ENCODE measurements around the gene CHST1.

Gene CHST1

GRCh38 chr11:45665206-45665932 is at the start of gene CHST1:
Gene CHST1 (minus strand): TSS chr11:45665622. CDS start chr11:45650923, 14,699 bp downstream.
- no peak for DNase-seq

DNA sequence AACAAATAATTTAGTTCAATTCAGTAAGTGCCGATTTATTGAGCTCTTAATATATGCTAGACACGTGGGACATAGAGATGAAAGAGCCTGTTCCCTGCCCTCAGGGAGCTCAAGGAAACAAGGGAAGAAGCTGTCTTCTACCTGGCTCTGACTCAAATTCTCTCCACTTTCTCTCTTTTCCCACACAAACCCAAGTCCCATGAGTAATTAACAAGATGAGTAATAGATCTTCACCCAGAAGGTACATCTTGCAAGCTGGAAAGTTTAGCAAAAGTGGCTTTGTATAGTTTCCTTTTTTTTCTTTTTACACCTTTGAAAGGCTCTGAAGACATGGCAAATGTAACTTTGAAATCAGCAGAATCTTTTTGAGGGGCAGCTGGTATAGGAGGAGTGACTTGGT is 48.2 kb upstream of the CHST1 start:
- DNase-seq = no peak

- no peak for DNase-seq
Observed at GRCh38 chr11:45710561-45710960, 45.1 kb upstream of the CHST1 start.

DNA sequence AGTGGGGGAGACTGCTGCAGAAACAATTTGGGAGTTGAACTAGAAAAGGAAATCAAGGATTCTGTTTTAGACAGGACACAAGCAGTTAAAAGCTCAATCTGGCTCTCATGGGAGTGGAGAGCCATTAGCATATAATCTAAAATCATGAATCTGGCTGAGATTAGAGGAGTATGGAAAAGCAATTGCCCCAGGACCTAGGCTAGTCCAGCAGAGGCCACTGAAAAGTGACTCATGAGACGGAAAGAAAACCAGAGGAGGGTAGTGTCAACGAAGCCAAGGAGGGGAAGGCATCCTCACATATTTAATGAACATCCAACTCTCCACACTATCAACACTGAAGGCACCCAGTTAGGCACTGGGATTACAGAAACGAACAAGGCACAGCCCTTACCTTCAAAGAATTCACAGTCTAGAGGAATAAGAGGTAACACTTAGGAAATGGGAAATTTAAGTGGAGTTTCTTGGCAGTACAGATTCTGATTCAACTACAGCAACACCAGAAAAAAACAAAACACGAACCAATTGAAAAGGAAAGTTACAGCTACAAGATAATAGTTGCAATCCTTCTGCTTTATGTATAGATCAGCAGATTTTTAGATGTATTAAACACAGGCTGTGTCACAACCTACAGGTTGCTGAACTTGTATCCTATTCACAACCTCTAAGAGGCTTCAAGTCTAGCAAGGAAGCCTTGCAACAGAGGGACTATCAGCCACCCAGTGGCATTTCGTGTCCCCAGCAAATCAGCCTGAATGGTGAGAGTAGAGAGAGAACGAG is 43.7 kb upstream of the CHST1 start:
- DNase-seq = no peak

DNA sequence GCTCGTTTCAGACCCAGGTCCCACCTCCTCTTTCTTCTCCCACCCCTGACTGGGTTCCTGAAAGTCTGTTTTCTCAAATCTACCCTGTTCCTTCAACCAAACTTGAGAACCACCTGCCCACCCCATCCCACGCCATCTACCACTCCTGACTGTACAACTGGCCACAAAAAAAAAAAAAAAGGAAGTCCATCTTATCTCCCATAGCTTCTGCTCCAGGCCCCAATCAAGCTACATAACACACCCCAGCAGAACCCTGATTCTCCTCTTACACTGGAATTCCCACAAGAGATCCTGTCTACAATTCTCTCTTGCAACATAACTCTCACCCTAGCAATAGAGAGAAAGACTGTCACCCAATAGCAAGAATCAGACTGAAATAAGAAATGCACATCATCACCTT is 39.2 kb upstream of the CHST1 start:
- DNase-seq = no peak

- DNase-seq = no peak
Observed at GRCh38 chr11:45704133-45704532, 38.7 kb upstream of the CHST1 start.

DNA sequence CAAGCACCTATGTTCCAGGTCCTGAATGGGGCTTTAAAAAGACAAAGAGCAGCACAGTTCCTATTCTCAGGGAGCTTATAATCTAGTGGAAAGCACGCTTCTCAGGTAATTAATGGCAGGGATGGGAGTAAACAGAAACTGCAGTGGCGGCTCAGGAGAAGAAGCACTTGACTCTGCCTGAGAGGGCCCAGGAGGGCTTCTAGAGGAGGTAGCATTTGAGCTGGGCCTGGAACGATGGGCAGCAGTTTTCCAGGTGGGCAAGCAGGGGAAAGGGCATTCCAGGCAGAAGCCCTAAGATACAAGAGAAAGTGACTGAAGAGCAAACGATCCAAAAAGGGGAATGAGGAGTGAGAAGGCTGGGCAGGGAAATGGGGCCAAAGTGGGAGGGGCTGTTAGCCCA is 37.1 kb upstream of the CHST1 start:
- DNase-seq = no peak

DNA sequence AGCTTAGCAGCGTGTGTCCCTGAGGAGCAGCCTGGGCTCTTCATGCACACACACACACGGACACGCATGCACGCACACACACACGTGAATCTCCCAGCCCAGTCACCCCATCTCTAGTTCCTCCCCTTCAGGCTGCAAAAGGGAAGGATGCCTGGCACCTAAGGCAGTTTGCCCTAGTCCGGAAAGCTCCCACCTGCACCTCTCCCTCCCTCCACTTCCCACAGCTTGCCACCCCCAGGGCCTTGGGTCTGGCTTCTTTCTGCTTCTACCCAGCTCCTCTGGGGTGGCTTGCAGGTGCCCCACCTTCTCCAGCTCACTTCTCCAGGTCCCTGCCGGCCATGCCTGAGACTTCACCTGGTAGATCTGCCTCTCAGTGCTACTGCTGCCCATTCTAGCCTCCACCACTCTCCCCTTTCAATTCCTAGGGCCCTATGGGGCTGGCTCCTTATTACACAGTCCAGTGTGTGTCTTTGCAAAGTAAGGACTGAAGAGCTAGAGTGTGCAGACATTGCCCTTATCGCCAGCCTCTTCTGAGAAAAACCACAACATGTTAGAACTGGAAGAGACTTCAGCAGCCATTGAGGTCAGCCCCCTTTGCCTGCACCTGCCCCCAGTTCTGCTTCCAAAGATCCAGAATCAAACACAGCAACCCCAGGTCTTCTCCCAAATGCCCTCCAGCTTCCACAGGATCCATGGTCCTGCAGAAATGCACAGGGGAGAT is 33.5 kb upstream of the CHST1 start:
- DNase-seq = no peak

- DNase-seq = no peak
Observed at GRCh38 chr11:45692808-45693453, 27.5 kb upstream of the CHST1 start.

DNA sequence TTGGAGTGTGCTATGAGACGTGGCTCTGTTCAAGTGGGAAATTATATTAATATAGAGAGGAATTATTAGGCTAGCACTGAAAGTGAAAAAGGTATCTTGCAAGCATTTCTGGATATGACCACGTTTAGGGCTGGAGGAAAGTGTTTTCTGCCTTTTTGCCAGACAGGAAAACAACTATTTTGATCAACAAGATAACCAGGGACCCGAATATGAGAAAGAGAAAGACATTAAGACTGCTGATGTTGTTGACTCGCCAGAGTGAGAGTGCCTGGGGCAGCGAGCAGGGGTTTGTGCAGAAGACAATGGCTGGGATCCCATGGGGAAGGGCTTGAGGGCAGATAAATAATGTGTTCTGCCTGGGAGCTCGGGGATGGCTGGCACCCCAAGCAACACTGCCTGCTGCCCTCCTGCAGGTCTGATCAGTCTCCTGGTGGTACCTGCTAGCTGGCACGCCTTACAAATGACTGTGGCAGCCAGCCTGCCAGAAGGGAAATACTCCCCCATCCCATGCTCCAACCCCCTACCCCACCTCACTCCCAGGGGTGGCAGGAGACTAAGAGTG is 23.1 kb upstream of the CHST1 start:
- no peak for DNase-seq

DNA sequence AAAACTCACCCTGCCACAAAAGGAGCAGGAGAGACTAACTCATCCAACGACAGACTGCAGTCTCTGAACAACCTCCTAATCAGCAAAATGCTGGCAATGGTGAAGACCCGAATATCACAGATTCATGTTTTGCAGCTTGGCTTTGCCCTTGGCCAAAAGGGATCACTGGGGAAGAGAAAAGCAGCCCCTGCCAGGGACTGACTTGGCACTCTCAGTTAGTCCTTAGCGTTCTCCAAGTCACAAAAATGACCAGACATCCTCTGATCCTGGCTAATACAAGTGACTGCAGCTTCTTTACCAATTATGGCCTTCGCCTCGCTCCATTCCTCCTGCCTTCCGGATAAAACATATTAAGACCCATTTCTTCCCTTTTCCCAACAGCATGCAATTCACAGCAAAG is 22.4 kb upstream of the CHST1 start:
- DNase-seq = no peak

DNA sequence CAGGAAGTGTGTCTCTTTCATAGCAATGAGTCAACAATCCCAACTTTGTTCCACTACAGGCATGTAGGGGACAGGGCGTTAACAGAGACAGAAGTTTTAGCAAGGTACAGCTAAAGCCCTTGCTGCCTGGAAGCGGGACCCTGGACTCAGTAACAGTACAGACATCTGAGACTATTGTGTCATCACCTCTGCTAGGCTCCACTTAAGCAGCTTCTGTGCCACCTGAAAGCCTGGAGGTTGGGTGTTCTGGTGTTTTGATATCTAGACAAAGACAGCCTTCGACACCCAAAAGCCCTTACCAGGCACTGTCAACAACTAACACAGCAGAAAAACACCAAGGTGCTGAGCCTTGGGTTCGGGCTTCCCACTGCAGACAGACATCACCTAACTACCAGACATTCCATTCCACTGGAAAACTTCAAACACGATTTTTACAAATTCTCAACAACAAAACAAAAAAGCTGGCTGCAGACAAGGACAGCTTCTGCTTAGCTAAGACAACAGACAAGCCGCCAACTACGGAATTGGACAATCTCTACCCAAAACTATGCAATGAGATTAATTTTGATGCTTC is 20.6 kb upstream of the CHST1 start:
- no peak for DNase-seq

DNA sequence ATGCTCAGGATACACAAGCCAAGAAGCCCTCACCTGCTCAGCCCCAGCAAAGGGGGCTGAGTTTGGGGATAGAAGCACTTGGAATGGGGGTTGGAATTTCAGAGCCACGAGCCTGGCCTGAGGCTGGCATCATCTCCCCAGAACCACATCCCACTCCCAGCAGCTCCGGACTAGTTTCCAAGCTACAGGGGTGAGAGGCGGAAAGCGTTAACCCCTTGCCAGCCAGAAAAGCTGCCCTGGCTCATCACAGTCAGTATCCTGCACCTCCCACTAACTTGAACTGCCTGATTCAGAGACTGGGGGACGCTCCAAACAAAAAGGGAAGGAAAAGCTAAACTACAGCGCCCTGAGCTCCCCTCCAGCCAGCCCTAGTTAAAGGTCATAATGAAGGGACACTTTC is 19.0 kb upstream of the CHST1 start:
- DNase-seq = no peak

DNA sequence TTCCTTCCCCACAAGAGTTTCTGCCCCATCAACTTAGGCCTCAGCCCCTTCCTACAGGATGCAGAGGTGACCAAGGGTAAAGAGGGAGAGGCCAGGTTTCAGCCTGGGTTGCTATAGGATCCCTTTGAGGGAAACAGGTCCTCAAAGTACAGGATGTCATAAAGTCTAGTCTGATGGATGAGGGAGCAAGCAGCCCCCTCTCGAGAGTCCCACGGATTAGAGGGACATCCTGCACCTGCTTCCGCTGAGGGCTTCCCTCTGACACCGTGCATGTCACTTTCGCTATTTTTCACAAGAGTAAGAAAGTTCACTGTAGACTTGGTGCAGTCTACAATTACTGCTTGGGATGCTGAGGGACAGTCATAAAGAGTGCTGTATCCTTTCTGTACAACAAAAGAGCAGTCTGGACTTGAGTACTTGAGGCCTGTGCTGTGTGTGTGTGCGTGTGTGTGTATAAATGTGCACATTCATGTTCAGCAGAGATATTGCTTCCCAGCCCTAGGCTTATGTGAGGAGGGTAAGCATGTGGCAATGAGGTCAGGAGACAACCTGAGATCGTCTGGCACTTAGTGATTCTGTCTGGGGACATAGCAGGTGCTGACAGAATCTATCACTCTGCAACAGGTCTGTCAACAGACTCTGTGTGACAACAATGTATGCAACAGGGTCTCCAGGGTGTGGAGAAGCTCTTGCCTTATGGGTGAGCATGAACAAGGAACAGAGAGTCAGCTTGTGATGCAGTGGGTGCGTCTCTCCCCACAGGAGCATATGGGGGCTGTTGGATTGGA is 18.0 kb upstream of the CHST1 start:
- DNase-seq = no peak

GRCh38 chr11:45679806-45680205 is 14.4 kb upstream of the CHST1 start:
- no peak for DNase-seq

- no peak for DNase-seq
Observed at GRCh38 chr11:45678976-45679375, 13.6 kb upstream of the CHST1 start.

GRCh38 chr11:45677770-45678512 is 12.5 kb upstream of the CHST1 start:
- no peak for DNase-seq

DNA sequence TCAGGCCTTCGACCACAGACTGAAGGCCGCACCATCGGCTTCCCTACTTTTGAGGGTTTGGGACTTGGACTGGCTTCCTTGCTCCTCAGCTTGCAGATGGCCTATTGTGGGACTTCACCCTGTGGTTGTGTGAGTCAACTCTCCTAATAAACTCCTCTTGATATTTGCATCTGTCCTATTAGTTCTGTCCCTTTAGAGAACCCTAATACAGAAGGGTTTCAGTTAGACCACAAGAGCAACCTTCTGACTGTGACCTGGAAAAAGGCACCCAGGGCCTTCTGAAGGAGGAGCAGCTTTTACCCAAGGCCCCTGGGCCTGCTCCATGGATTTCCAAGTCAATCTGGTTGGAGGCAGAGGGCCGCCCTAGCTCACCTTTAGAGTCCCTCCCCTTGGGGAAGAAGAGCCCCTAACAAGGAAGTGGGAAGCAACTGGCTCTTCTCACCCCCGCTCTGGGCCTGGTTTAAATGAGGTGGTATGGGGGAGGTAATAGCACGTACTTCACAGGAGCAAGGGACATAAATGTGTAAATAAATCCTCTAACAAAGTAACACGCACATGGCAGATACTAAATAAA is 11.2 kb upstream of the CHST1 start:
- DNase-seq = no peak

- no peak for DNase-seq
Observed at GRCh38 chr11:45675646-45676045, 10.2 kb upstream of the CHST1 start.

- no peak for DNase-seq
Observed at GRCh38 chr11:45674481-45675190, 9.2 kb upstream of the CHST1 start.

Measured in SHP77 treated with DMSO at 0.1 percent for 48 hours (cell line).